GM12872 (cell line): ENCODE results near the gene CUX1.

Experiments used
- CTCF ChIP-seq: IDR thresholded peaks from 3 replicates; pipeline ENCODE4 v1.5.1; 2011; ENCODE audit warnings: low read depth, mild to moderate bottlenecking, low read length, moderate library complexity; ENCODE audit not compliant: insufficient read depth

CUX1 gene

GRCh38 chr7:101779267-101779666 is 38.2 kb upstream of the CUX1 start:
- no peak for TF ChIP-seq CTCF

DNA sequence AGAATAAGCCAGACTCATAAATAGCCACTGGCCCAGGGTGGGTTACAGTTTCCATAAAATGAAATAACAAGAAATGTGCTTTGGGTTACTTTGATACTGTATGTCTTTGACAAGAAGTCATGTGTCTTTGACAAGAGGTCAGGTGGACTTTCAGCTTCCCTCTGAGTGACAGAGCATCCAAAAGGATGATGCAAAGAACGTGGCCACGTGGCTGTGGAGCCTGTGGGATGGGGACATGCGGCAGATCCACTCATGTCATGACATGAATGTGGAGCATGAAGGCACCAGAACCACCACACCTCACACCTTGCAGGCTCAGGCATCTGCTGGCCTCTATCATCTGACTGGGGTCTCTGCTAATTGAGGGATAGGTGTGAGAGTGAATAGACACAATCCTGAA is 37.1 kb upstream of the CUX1 start:
- TF ChIP-seq CTCF, result no peak

GRCh38 chr7:101781439-101781838 is 36.0 kb upstream of the CUX1 start:
- no peak for TF ChIP-seq CTCF

GRCh38 chr7:101782476-101782875 is 35.0 kb upstream of the CUX1 start:
- TF ChIP-seq CTCF, result no peak

GRCh38 chr7:101782896-101783295 is 34.5 kb upstream of the CUX1 start:
- no peak for TF ChIP-seq CTCF

DNA sequence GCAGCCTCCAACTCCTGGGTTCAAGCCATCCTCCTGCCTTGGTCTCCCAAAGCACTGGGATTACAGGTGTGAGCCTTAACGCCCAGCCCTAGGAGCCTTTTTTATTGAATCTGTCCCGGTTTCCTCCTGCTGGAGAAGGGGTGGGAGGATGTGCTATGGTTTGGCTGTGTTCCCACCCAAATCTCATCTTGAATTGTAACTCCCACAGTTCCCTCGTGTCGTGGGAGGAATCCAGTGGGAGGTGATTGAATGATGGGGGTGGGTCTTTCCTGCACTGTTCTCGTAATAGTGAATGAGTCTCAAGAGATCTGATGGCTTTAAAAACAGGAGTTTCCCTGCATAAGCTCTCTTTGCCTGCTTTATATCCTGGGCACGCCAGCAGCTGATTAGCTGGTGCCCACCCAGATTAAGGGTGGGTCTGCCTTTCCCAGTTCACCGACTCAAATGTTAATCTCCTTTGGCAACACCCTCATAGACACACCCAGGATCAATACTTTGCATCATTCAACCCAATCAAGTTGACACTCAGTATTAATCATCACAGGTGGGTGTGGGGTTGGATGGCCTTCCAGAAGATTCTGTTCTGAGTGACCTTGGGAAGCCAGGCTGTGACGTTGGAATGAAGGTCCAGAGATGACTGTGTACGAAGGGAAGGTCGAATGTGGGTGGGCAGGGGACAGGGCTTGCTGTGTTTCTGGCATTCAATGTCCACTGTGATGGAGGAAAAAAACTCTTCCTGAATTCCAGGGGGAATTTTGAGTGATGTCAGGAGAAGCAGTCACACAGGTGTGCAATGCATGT is 33.8 kb upstream of the CUX1 start:
- no peak for TF ChIP-seq CTCF

- TF ChIP-seq CTCF, result no peak
Measured at GRCh38 chr7:101784292-101785127, 32.9 kb upstream of the CUX1 start.
